Ishikawa (cell line): ENCODE data around the gene EYS.

ENCODE experiments used
- CEBPB ChIP-seq: IDR thresholded peaks from 2 replicates; pipeline ENCODE4 v1.6.1; 2012
- CREB1 ChIP-seq: IDR thresholded peaks from 2 replicates; pipeline ENCODE4 v1.6.1; 2012; ENCODE audit warnings: low read depth
- EGR1 ChIP-seq: IDR thresholded peaks from 2 replicates; pipeline ENCODE4 v1.6.1; 2012
- EP300 ChIP-seq: IDR thresholded peaks from 2 replicates; pipeline ENCODE4 v1.6.1; 2012; ENCODE audit warnings: borderline replicate concordance
- FOXM1 ChIP-seq: IDR thresholded peaks from 2 replicates; pipeline ENCODE4 v1.6.1; 2012; ENCODE audit warnings: low read depth, borderline replicate concordance
- NFIC ChIP-seq: IDR thresholded peaks from 2 replicates; pipeline ENCODE4 v1.6.1; 2012
- RAD21 ChIP-seq: IDR thresholded peaks from 2 replicates; pipeline ENCODE4 v1.6.1; 2012; ENCODE audit warnings: low read depth
- TAF1 ChIP-seq: IDR thresholded peaks from 2 replicates; pipeline ENCODE4 v1.6.1; 2012; ENCODE audit warnings: low read depth, mild to moderate bottlenecking
- TCF12 ChIP-seq: IDR thresholded peaks from 2 replicates; pipeline ENCODE4 v1.6.1; 2012; ENCODE audit warnings: low read depth
- TEAD4 ChIP-seq: IDR thresholded peaks from 2 replicates; pipeline ENCODE4 v1.6.1; 2012
- USF1 ChIP-seq: IDR thresholded peaks from 2 replicates; pipeline ENCODE4 v1.6.1; 2012
- YY1 ChIP-seq: IDR thresholded peaks from 2 replicates; pipeline ENCODE4 v1.6.1; 2012; ENCODE audit warnings: low read depth
- ZBTB7A ChIP-seq: IDR thresholded peaks from 2 replicates; pipeline ENCODE4 v1.6.1; 2012; ENCODE audit warnings: low read depth
- TF ChIP-seq, protein P1 (sequence below): IDR thresholded peaks from 2 replicates; pipeline ENCODE4 v1.6.1; 2012
- TF ChIP-seq, protein P2 (sequence below): IDR thresholded peaks from 2 replicates; pipeline ENCODE4 v1.6.1; 2012; ENCODE audit warnings: low read depth, mild to moderate bottlenecking

Gene EYS

GRCh38 chr6:65052626-65053025 lies 654.4 kb downstream of the EYS start:
- TF ChIP-seq NFIC (no peak), RAD21 (no peak), EGR1 (no peak), TAF1 (no peak), USF1 (no peak), YY1 (no peak), TCF12 (no peak), EP300 (no peak), CREB1 (no peak), ZBTB7A (no peak), TEAD4 (no peak)
- TF ChIP-seq, protein P1, sequence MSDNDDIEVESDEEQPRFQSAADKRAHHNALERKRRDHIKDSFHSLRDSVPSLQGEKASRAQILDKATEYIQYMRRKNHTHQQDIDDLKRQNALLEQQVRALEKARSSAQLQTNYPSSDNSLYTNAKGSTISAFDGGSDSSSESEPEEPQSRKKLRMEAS: no peak
- TF ChIP-seq, protein P2, sequence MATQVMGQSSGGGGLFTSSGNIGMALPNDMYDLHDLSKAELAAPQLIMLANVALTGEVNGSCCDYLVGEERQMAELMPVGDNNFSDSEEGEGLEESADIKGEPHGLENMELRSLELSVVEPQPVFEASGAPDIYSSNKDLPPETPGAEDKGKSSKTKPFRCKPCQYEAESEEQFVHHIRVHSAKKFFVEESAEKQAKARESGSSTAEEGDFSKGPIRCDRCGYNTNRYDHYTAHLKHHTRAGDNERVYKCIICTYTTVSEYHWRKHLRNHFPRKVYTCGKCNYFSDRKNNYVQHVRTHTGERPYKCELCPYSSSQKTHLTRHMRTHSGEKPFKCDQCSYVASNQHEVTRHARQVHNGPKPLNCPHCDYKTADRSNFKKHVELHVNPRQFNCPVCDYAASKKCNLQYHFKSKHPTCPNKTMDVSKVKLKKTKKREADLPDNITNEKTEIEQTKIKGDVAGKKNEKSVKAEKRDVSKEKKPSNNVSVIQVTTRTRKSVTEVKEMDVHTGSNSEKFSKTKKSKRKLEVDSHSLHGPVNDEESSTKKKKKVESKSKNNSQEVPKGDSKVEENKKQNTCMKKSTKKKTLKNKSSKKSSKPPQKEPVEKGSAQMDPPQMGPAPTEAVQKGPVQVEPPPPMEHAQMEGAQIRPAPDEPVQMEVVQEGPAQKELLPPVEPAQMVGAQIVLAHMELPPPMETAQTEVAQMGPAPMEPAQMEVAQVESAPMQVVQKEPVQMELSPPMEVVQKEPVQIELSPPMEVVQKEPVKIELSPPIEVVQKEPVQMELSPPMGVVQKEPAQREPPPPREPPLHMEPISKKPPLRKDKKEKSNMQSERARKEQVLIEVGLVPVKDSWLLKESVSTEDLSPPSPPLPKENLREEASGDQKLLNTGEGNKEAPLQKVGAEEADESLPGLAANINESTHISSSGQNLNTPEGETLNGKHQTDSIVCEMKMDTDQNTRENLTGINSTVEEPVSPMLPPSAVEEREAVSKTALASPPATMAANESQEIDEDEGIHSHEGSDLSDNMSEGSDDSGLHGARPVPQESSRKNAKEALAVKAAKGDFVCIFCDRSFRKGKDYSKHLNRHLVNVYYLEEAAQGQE: no peak

DNA sequence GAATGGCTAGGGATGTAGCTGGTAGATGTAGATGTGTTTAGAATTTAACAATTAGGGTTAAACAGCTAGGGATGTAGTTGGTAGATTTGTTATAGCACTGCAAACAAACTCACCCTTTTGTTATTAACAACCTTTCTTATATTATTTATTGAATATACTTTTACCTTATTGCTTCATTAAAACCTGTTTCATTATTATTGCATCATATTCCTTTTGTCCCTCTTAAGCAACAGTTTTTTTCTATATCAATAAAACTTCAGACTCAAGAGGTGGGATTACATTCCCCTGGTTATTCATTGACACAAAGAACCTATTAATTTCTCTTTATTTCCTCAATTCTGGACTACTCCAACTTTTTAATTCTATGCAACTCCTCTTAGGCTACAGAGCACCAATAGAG lies 661.2 kb downstream of the EYS start:
- no peak for TF ChIP-seq CREB1

DNA sequence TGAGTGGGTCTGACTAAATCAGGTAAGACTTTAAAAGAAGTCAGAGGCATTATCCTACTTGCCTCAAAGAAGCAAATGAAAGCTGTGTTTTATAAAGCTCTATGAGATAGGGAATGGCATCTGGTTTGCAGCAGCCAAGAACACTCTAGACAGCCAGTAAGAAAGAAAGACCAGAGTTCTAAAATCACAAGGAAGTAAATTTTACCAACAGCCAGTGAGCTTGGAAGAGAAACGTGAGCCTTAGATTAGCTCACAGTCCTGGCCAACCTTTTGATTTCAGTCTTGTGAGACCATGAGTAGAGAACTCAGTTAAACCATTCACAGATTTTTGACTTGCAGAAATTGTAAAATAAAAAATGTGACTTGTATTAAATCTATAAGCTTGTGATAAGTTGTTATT lies 693.0 kb downstream of the EYS start:
- no peak for TF ChIP-seq TEAD4
- no peak for TF ChIP-seq ZBTB7A
- no peak for TF ChIP-seq USF1
- no peak for TF ChIP-seq EGR1
- TF ChIP-seq CEBPB: no peak
- no peak for TF ChIP-seq EP300
- no peak for TF ChIP-seq CREB1
- TF ChIP-seq RAD21: no peak
- no peak for TF ChIP-seq NFIC
- no peak for TF ChIP-seq YY1
- TF ChIP-seq, protein P2: no peak
- no peak for TF ChIP-seq TAF1
- TF ChIP-seq, protein P1: no peak

GRCh38 chr6:65006788-65007187 lies 700.2 kb downstream of the EYS start:
- TF ChIP-seq TCF12 (no peak), USF1 (no peak)

DNA sequence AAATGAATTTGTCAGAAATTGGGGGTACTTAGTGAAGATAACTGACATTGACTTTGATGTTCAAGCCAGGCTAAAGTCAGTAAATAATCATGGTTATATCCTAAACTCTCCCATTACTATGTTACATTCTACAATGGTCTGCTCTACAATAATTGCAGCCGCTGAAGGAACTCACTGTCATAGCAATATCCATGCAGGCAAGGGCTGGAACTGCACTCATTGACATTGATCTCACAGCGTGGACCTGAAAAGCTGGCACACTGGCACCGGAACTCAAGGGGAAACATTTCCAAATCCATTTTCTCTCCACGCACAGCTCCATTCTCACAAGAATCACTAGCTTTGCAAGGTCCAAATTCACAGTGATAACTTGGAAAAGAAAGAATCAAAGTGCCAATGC lies 702.7 kb downstream of the EYS start:
- TF ChIP-seq TEAD4 (no peak), FOXM1 (no peak), TAF1 (no peak), YY1 (no peak)
- TF ChIP-seq, protein P2: no peak
